ENCODE results near the gene LRFN3.

DNA sequence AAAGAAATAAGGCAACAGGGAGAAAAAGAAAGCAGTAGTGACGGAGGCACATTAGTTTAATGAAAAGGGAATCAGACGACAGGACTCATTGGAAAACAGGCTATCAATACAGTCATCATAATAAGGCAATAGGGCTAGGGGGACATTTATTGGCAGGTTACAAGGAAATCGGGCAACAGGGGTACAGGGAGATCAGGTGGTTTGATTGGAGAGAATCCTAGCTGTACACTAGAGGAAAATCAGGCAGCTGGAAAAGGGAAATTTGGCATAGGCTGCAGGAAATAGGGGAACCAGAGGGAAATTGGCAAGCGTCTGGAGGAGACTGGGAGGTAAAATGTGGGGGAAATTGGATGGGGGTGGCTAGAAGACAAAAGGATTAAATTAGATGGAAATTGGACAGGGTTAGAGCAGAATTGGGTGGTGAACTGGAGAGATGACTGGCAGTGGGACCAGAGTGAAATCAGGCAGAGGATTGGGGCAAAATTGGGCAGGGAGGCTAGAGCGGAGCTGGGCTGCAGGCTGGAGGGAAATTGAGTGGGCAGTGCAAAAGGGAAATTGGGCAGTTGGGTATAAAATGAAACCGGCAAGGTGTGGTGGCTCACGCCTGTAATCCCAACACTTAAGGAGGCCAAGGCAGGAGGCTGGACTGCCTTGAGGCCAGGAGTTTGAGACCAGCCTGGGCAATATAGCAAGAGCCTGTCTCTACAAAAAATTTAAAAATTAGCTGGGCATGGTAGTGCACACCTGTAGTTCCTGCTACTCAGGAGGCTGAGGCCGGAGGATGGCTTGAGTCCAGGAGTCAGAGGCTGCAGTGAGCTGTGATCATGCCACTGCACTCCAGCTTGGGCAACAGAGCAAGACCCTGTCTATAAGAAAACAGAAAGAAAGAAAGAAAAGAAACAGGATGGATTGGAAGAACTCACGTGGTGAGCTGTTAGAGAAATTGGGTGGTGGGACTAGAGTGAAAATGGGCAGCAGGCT is 7.4 kb downstream of the LRFN3 start:
- TF ChIP-seq, protein P1, sequence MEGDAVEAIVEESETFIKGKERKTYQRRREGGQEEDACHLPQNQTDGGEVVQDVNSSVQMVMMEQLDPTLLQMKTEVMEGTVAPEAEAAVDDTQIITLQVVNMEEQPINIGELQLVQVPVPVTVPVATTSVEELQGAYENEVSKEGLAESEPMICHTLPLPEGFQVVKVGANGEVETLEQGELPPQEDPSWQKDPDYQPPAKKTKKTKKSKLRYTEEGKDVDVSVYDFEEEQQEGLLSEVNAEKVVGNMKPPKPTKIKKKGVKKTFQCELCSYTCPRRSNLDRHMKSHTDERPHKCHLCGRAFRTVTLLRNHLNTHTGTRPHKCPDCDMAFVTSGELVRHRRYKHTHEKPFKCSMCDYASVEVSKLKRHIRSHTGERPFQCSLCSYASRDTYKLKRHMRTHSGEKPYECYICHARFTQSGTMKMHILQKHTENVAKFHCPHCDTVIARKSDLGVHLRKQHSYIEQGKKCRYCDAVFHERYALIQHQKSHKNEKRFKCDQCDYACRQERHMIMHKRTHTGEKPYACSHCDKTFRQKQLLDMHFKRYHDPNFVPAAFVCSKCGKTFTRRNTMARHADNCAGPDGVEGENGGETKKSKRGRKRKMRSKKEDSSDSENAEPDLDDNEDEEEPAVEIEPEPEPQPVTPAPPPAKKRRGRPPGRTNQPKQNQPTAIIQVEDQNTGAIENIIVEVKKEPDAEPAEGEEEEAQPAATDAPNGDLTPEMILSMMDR (conservative IDR thresholded peaks at IDR 0.05; ENCODE audit: low read length), result no peak
- no peak for TF ChIP-seq EZH2phosphoT487 (IDR thresholded peaks at IDR 0.05; ENCODE audit: borderline replicate concordance, low read depth, low read length)

Measured in OCI-LY7 (cell line).